Activated CD8-positive, alpha-beta T cell treated with anti-CD3 and anti-CD28 coated beads, Interleukin-2, amount 10 ng/mL, durations not matched to agents 7 days and 5 days (primary cell): Measurements from ENCODE around the gene KLK11. TPM values are rescaled to one million over a fixed set of nuclear protein-coding genes. Genes with fewer than 3 reads are reported as not detected.

Experiments used
- ATAC-seq: fragments of 150-1000 bp; cut with Tn5 transposase; one replicate; pipeline ENCODE4 v1.10.0; 2021; ENCODE audit warnings: moderate library complexity
- CTCF ChIA-PET: fragments of 350-600 bp; sonication (Branson Sonifier 250); formaldehyde crosslinking; loops from one replicate; lab custom pipeline; 2021; ENCODE audit warnings: antibody characterized with exemption; lab: Charles Lee
- POLR2A ChIA-PET: fragments of 350-600 bp; sonication (Branson Sonifier 250); formaldehyde crosslinking; loops from one replicate; lab custom pipeline; 2021; ENCODE audit warnings: antibody characterized with exemption; lab: Charles Lee
- DNase-seq: peaks from one replicate; pipeline ENCODE4 v3.0.0-alpha.2; 2020
- H3K27ac Mint-ChIP-seq: one replicate; pipeline ENCODE4 v1.8.0; 2021; ENCODE audit warnings: mild to moderate bottlenecking, mixed read lengths
- H3K27me3 Mint-ChIP-seq: one replicate; pipeline ENCODE4 v1.8.0; 2021; ENCODE audit warnings: low read depth, mixed read lengths
- H3K36me3 Mint-ChIP-seq: one replicate; pipeline ENCODE4 v1.8.0; 2021; ENCODE audit warnings: low read depth, mixed read lengths
- H3K4me1 Mint-ChIP-seq: one replicate; pipeline ENCODE4 v1.8.0; 2021; ENCODE audit warnings: low read depth, mixed read lengths
- H3K4me3 Mint-ChIP-seq: one replicate; pipeline ENCODE4 v1.8.0; 2021; ENCODE audit warnings: mild to moderate bottlenecking, mixed read lengths
- H3K9me3 Mint-ChIP-seq: one replicate; pipeline ENCODE4 v1.8.0; 2022; ENCODE audit warnings: mixed read lengths; ENCODE audit not compliant: insufficient read depth
- total RNA-seq, 2 experiments: library from RNA; stranded (reverse); gene quantifications; one replicate each; pipeline ENCODE4 v1.2.3, GENCODE V29; 2021

KLK11 gene
- total RNA-seq, 2 experiments from 2014 or later = not detected

GRCh38 chr19:51015691-51016267, 10.6 kb downstream of the KLK11 start:
- H3K27me3 Mint-ChIP-seq = peaks cover 54% of the 10 kb centered on the region
- CTCF ChIA-PET = no interaction called here
- POLR2A ChIA-PET = no interaction called here
- H3K9me3 Mint-ChIP-seq = no peaks in the 10 kb centered on the region
- H3K36me3 Mint-ChIP-seq = no peaks in the 10 kb centered on the region
- peaks cover 23% of the 10 kb centered on the region for H3K4me1 Mint-ChIP-seq
- ATAC-seq (no peak), DNase-seq (no peak)
- no peak overlapping the region for H3K4me3 Mint-ChIP-seq
- no peak overlapping the region for H3K27ac Mint-ChIP-seq

DNA sequence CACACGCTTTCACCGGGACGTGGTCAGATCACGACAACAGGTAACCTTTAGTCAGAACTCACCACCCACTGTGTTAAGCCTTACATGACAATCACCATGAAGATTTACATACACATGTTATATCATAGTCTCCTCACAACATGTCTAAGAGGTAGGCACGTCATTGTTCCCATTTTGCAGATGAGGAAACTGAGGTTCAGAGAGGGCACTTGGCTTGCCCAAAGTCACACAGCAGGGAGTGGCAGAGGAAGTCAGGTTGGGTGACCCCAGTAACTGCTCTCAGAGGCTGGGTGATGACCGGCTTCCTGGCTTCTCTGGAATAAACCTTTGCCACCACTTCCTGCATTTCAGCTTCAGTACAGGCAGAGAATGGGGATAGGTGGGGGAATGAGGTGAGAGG, 12.2 kb downstream of the KLK11 start:
- peaks cover 43% of the 10 kb centered on the region for H3K27me3 Mint-ChIP-seq
- no peak overlapping the region for H3K27ac Mint-ChIP-seq
- peaks cover 19% of the 10 kb centered on the region for H3K4me1 Mint-ChIP-seq
- ChIA-PET CTCF (no interaction called here), POLR2A (no interaction called here)
- H3K36me3 Mint-ChIP-seq = no peaks in the 10 kb centered on the region
- H3K4me3 Mint-ChIP-seq = no peak overlapping the region
- ATAC-seq (no peak), DNase-seq (no peak)
- H3K9me3 Mint-ChIP-seq = no peaks in the 10 kb centered on the region

DNA sequence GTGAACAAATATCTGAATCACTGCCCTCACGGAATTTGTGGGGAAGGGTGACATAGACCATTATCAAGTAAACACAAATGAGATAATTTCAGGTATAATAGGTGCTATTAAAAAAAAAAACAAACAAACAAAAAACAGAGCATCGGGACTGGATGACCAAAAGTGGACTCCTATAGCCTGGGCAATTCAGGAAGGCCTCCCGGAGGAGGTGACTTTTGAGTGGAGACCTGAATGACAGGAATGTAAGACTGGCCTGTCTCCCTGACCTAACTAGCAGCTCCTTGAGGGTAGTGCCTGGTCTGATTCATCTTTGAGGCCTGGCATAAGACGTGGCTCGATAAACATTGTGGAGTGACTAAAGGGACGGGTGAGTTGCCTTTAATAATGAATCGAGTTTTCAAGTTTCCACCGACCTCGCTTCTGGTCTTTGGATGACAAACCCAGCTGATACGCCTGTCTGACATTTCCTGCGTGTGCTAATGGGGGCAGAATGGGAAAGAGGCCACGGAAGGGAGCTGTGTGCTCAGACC, 13.7 kb downstream of the KLK11 start:
- Mint-ChIP-seq H3K27ac (no peak overlapping the region), H3K9me3 (no peaks in the 10 kb centered on the region), H3K4me1 (peaks cover 11% of the 10 kb centered on the region), H3K4me3 (no peak overlapping the region), H3K36me3 (no peaks in the 10 kb centered on the region), H3K27me3 (peaks cover 29% of the 10 kb centered on the region)
- CTCF ChIA-PET = no interaction called here
- POLR2A ChIA-PET = no interaction called here
- DNase-seq = no peak
- ATAC-seq = no peak

DNA sequence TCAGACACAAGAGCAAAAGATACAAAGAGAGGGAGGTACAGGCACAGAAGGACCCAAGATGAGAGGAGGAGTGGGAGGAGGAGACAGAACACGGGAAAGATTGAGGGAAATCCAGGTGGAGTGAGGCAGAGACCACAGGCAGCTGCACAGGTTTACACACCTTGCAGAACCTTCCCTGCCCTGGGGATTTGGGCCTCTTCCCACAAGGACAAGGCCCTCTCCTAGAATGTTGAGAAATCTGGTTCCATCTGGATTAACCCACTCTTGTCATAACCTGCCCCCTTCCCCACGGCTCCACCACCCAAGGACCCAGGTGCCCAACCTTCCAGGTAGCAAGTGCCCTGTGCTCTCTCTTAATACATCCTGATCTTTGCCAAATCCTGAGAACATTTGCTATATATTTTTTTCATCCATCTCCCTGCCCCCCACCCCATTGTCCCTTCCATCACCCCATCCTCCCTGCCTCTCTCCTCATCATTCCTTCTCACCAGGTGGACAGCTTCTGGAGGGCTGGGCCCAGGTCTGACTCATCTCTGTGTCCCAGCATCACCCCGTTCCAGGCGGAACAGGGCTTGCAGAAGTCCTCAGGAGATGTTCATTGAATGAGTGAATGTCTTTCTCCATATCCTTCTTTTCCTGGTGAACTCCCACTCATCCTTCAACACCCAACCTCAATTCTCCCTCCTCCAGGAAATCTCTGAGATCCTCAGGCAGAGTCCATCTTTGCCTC, 16.2 kb downstream of the KLK11 start:
- ATAC-seq (no peak), DNase-seq (no peak)
- peaks cover 4% of the 10 kb centered on the region for H3K4me1 Mint-ChIP-seq
- CTCF ChIA-PET = interaction anchor here (2.3 kb wide), 1 partner anchor 11 kb away, joined by 5 read pairs; no protein-coding TSS in a partner anchor
- no peaks in the 10 kb centered on the region for H3K9me3 Mint-ChIP-seq
- no peak overlapping the region for H3K4me3 Mint-ChIP-seq
- H3K27ac Mint-ChIP-seq = no peak overlapping the region
- H3K36me3 Mint-ChIP-seq = no peaks in the 10 kb centered on the region
- POLR2A ChIA-PET = no interaction called here
- H3K27me3 Mint-ChIP-seq = peaks cover 13% of the 10 kb centered on the region

- Mint-ChIP-seq H3K9me3 (no peaks in the 10 kb centered on the region), H3K36me3 (no peaks in the 10 kb centered on the region), H3K27me3 (peaks cover 7% of the 10 kb centered on the region), H3K4me3 (no peak overlapping the region), H3K27ac (no peak overlapping the region), H3K4me1 (peaks cover under 1% of the 10 kb centered on the region)
- ChIA-PET POLR2A (no interaction called here), CTCF (no interaction called here)
- DNase-seq = no peak
- ATAC-seq = no peak
Measured at GRCh38 chr19:51009061-51009891, 17.1 kb downstream of the KLK11 start.

DNA sequence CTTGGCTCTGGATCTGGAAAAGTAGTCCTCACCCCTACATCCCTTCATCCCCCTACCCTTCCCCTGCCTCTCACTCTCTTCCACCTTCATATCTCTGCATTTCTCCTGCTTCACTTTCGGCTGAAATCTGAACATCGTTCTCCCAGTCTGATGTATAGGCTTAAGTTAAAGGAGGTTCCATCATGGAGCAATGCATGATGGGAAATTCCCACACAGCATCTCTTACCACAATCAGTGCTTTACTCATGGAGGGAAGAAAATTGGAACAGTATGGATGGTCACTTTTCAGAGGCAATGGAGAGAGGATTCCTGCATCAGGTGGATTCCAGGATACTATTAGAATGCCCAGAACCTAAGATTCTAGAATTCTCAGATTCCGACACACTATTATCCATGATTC, 18.9 kb downstream of the KLK11 start:
- ATAC-seq (no peak), DNase-seq (no peak)
- ChIA-PET POLR2A (no interaction called here), CTCF (no interaction called here)
- H3K9me3 Mint-ChIP-seq = no peaks in the 10 kb centered on the region
- H3K4me3 Mint-ChIP-seq = no peak overlapping the region
- no peak overlapping the region for H3K27ac Mint-ChIP-seq
- H3K4me1 Mint-ChIP-seq = no peaks in the 10 kb centered on the region
- no peaks in the 10 kb centered on the region for H3K36me3 Mint-ChIP-seq
- H3K27me3 Mint-ChIP-seq = peaks cover 2% of the 10 kb centered on the region

DNA sequence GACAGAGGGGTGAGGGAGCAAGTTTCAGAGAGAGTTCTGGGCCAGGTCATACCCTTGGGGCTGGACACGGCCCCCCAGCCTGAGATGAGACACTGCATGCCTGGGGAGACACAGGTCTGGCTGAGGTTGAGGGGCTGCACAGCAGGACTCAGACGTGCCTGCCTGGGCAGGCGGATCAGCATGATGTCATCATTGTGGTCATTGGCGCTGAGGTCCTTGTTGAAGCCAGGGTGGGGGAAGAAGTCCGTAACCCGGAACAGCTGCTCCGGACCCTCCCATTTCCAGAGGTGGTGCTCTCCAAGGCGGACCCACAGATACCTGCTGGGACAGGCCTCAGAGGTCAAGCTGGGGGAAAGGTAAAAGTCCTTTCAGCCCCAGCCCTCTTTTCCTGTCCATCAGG, 20.0 kb downstream of the KLK11 start:
- no peak overlapping the region for H3K27ac Mint-ChIP-seq
- no peaks in the 10 kb centered on the region for H3K4me1 Mint-ChIP-seq
- no peaks in the 10 kb centered on the region for H3K9me3 Mint-ChIP-seq
- H3K36me3 Mint-ChIP-seq = no peaks in the 10 kb centered on the region
- CTCF ChIA-PET = no interaction called here
- H3K27me3 Mint-ChIP-seq = peaks cover 6% of the 10 kb centered on the region
- POLR2A ChIA-PET = interaction anchor here (0.6 kb wide), 1 partner anchor 829 kb away, joined by 4 read pairs; no protein-coding TSS in a partner anchor
- ATAC-seq (no peak), DNase-seq (no peak)
- no peak overlapping the region for H3K4me3 Mint-ChIP-seq

- Mint-ChIP-seq H3K27me3 (peaks cover 6% of the 10 kb centered on the region), H3K36me3 (no peaks in the 10 kb centered on the region), H3K27ac (no peak overlapping the region), H3K4me1 (no peaks in the 10 kb centered on the region), H3K4me3 (no peak overlapping the region), H3K9me3 (no peaks in the 10 kb centered on the region)
- POLR2A ChIA-PET = no interaction called here
- DNase-seq (no peak), ATAC-seq (no peak)
- CTCF ChIA-PET = no interaction called here
Measured at GRCh38 chr19:51005248-51005647, 21.2 kb downstream of the KLK11 start.

- Mint-ChIP-seq H3K36me3 (no peaks in the 10 kb centered on the region), H3K9me3 (no peaks in the 10 kb centered on the region), H3K27ac (no peak overlapping the region), H3K4me1 (no peaks in the 10 kb centered on the region), H3K4me3 (no peak overlapping the region), H3K27me3 (peaks cover 6% of the 10 kb centered on the region)
- ChIA-PET POLR2A (no interaction called here), CTCF (no interaction called here)
- DNase-seq (no peak), ATAC-seq (no peak)
Measured at GRCh38 chr19:51003316-51003715, 23.1 kb downstream of the KLK11 start.

DNA sequence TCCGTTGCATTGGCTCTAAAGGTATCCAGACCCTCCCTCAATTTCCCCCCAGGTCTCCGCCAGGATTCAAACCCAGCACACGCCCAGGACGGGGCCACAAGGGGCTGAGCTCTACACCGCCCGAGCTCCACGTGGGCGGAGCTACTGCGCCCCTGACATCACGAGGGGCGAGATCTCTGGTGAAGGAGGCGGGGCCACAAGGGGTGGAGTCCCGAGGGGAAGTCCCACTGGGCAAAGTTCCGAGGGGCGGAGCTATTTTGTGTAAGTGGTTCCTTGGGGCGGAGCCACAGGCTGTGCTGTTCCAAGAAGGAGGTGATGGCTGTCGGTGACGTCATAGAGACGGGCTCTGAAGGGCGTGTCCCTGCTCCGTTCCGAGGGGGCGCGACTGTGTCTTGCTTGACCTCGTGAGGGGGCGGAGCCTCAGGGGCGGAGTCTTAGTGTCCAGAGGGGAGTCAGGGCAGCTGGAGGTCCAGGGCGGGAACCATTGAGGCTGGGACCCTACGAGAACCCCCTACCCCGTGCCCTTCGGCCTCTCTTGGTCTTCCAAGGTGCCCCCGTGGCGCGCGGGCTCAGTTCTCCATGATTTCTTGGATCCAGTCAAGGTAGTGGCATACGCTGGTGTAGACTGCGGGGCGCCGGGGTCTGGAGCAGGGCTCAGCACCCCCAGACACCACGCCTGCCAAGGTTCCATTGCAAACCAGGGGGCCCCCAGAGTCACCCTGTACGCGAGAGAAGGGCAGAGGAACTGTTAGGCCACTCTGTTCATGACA, 23.7 kb downstream of the KLK11 start:
- Mint-ChIP-seq H3K36me3 (no peaks in the 10 kb centered on the region), H3K27me3 (peaks cover 6% of the 10 kb centered on the region), H3K27ac (no peak overlapping the region), H3K4me1 (no peaks in the 10 kb centered on the region), H3K9me3 (no peaks in the 10 kb centered on the region), H3K4me3 (no peak overlapping the region)
- ATAC-seq (peak; percentile 47), DNase-seq (peak; percentile 43)
- POLR2A ChIA-PET = interaction anchor here (0.7 kb wide), 1 partner anchor 40 kb away, joined by 3 read pairs; no protein-coding TSS in a partner anchor
- CTCF ChIA-PET = no interaction called here

DNA sequence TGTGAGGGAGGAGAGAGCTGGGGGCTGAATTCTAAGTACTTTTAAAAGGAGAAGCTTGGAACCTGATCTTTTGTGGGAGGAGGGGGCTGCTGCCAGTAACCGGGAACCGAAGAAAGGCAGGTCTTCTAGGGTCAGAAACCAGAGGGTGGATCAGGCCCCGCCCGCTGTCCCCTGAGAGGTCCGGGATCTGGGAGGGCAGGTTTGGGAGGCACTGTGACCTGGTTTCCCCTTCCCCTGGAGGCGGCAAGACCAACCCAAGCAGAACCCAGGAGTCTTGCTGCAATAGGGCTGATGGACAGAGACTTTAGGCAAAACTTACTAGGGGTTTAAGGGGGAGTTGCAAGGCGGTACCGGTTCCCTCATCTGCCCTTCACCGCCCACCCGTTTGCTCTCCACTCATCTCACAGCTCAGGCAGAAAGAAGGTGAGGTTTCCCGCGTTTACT, 24.3 kb downstream of the KLK11 start:
- DNase-seq = no peak
- no peaks in the 10 kb centered on the region for H3K4me1 Mint-ChIP-seq
- no peaks in the 10 kb centered on the region for H3K9me3 Mint-ChIP-seq
- peaks cover 6% of the 10 kb centered on the region for H3K27me3 Mint-ChIP-seq
- no peak overlapping the region for H3K27ac Mint-ChIP-seq
- no peak for ATAC-seq
- ChIA-PET CTCF (no interaction called here), POLR2A (interaction anchor here (0.7 kb wide), 1 partner anchor 41 kb away, joined by 3 read pairs; no protein-coding TSS in a partner anchor)
- H3K36me3 Mint-ChIP-seq = no peaks in the 10 kb centered on the region
- H3K4me3 Mint-ChIP-seq = no peak overlapping the region
